ENCODE measurements around the gene MOB3B.
"Not testable (repeated sequence)": the region's sequence is repeated elsewhere in the genome, so short reads cannot be mapped to it uniquely, and the experiment has no call there.

Gene MOB3B

GRCh38 chr9:27475057-27475595, 54.5 kb downstream of the MOB3B start:
- no peak for DNase-seq (ENCODE audit: low read depth in 2 of 2)

GRCh38 chr9:27474305-27474704, 55.3 kb downstream of the MOB3B start:
- DNase-seq (ENCODE audit: low read depth in 2 of 2): no peak

- no peak for DNase-seq (ENCODE audit: low read depth in 2 of 2)
These were observed 56.5 kb downstream of the MOB3B start for GRCh38 chr9:27473111-27473529.

- no peak for DNase-seq (ENCODE audit: low read depth in 2 of 2)
These were observed 57.4 kb downstream of the MOB3B start for GRCh38 chr9:27472195-27472594.

- DNase-seq (ENCODE audit: low read depth in 2 of 2): no peak
These were observed 57.8 kb downstream of the MOB3B start for GRCh38 chr9:27471789-27472188.

DNA sequence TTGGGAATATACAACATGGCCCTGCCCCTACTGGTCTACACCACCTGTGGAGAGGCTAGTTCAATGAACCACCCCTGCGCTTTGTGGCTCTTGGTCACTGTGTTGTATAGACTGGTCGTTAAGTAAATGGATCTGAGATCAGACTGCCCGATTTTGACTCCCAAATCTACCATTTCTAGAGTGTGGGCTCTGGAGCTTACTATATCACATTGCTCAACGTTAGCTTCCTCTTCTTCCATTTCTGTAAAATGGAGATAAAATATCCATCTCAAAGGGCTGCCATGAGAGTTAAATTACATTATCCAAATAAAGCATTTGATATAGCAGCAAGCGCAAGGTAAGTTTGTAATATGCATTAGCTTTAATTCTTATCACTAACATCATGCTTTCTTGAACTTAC, 58.2 kb downstream of the MOB3B start:
- no peak for DNase-seq (ENCODE audit: low read depth in 2 of 2)

DNA sequence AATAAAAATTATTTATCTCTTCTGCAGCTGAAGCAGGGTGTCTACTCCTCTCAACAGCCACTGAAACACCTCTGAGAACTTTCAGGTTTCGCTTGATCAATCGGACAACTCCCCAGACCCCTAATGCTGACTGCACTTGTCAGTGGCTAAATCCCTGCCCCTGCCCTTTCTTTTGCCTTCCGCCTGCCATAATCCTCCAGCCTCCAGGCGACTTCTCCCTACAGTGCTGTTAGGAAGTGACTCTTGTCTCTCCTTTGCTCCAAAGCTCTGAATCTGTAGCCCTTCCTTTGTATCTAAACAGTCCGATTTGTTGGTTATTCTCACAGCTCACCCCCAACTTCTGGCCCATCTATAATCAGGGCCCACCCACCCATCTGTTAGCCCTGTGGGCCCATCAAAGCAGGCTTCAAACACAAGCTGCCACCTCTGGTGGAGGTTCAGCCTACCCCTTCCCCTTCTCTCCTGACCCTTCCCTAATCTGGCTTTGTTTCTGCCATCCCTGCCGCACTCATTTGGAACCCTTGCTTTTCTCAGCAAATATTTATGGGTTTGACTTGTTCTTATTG, 59.2 kb downstream of the MOB3B start:
- DNase-seq (ENCODE audit: low read depth in 2 of 2): no peak

- DNase-seq (ENCODE audit: low read depth in 2 of 2): no peak
These were observed 60.1 kb downstream of the MOB3B start for GRCh38 chr9:27469550-27469949.

GRCh38 chr9:27468462-27469110, 61.0 kb downstream of the MOB3B start:
- no peak for DNase-seq (ENCODE audit: low read depth in 2 of 2)

DNA sequence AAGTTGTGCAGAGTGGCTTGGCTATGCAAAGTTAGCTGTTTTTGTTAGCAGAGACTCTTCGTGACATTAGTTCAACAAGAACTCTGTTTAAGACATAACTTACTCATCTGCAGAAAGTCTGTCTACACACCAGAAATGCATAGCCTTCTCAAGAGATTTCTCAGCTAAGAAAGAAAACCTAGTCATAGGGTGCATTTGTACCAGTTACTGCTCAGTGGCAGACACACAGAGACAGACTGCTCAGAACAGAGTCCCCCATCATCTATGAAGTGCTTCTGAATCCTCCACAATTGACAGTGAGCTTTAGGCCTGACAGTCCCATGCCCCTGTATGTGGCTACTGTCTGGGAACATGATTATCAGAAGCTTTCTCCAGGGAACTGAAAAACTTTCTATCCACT, 61.6 kb downstream of the MOB3B start:
- DNase-seq (ENCODE audit: low read depth in 2 of 2): no peak

DNA sequence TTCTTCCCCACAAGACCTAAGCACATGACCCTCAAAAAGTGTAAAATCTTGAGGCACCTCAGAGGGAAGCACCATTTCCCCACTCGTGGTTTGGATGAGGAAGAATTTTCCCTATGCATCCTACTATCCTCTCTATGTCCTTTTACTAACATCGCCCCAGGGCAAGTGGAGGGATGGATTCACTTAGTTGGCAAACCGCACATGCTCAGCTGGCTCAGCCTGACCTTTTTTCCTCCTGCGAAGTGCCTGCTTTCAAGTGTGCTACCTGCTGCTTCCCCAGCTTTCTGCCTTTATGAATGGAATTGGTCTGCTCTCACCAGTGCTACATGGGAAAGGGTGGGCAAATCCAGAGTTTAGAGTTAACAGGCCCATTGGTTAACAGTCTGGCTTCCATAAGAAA, 62.1 kb downstream of the MOB3B start:
- no peak for DNase-seq (ENCODE audit: low read depth in 2 of 2)

- not testable (repeated sequence) for DNase-seq (ENCODE audit: low read depth in 2 of 2)
These were observed 63.1 kb downstream of the MOB3B start for GRCh38 chr9:27466516-27466915.

- not testable (repeated sequence) for DNase-seq (ENCODE audit: low read depth in 2 of 2)
These were observed 64.7 kb downstream of the MOB3B start for GRCh38 chr9:27464950-27465349.

- no peak for DNase-seq (ENCODE audit: low read depth in 2 of 2)
These were observed 66.8 kb downstream of the MOB3B start for GRCh38 chr9:27462846-27463245.

DNA sequence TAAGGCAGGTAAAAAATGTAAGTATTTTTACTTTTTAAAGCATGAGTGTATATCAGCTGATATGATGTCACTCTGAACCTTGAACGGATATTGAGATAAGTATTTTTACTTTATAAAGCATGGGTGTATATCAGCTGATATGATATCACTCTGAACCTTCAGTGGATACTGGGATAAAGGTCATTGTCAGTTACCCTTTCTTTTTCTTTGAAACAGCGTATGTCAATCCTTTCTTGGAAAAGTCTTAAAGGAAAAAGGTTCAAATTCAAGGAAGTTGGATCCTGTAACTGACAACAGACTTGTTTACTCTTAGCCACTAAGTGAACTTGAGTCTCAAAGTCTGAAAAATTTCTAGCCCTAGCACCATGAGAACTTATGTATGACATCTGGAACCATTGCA, 67.2 kb downstream of the MOB3B start:
- DNase-seq (ENCODE audit: low read depth in 2 of 2): no peak

DNA sequence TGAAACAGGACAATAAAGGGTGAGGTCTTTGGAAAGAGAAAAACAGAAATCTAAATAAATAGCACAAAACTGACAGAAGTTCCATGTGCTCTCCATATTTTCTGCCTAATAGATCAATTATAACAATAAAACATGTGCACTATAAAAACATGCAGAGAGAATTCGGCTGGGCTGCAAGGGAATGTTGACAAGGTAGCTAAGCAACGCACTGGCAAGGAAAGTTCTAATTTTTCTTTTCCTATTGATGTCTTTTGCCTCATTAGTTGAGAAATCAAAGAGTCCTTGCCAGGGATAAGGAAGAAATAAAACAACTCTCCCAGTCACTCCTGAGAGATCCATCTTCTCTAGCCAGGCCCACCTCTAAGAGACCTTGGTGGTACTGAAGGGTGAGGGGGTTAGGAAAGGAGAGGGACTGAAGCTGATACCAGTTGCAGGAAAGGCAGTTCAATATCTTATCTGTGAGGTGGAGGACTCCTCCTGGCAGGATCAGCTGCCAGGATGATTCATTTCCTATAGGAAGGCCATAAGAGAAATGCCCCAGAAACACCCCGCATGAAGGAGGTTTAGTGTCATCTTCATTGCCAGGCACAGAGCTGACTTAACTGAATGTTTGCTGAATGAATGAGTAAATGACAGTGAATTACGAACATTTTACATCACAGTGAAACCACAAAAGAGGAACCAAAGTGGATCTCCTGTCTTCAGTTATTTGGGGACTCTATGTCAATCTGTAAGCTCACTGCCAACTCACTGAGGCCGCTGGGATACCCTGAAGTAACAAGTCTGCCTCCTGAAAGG, 69.2 kb downstream of the MOB3B start:
- no peak for DNase-seq (ENCODE audit: low read depth in 2 of 2)

DNA sequence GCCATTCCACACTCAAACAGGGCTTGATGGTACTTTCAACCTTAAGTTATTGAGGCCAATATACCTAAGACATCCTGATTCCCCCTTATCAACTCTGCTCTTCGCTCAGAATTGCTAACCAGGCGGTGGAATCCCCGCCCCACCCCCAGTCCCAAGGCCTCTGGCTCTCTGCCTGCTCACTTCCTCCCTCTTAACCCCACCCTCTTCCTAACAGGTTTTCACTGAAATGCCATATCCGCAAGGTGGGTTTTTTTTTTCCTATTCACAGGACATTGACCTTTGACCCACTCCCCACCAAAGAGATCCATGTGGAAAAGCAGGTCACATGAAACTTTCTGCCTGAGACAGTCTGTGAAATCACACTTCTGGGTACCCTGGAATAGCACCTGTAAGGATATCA, 72.2 kb downstream of the MOB3B start:
- DNase-seq (ENCODE audit: low read depth in 2 of 2): no peak

- no peak for DNase-seq (ENCODE audit: low read depth in 2 of 2)
These were observed 75.6 kb downstream of the MOB3B start for GRCh38 chr9:27453860-27454553.

- no peak for DNase-seq (ENCODE audit: low read depth in 2 of 2)
These were observed 78.3 kb downstream of the MOB3B start for GRCh38 chr9:27451207-27451797.

DNA sequence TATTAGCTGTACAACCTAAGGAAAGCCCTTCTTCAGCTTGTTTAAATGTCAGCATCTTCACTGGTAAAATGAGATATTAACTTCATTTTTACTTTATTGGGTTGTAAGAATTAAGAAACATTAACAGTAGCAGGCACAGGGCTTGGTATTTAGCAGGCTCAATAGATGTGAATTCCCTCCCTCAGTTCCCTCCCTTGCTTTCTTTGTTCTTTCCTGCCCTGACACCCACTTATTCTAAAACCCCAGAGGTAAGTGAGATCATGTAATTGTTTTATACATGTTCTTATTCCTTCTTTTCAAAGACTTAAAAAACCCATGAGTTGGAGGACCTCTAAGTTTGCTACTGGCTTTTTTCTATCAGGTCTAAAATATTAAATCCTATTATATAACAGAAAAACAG, 78.9 kb downstream of the MOB3B start:
- no peak for DNase-seq (ENCODE audit: low read depth in 2 of 2)

- DNase-seq (ENCODE audit: low read depth in 2 of 2): not testable (repeated sequence)
These were observed 81.3 kb downstream of the MOB3B start for GRCh38 chr9:27448356-27448755.

All from stimulated activated CD4-positive, alpha-beta T cell treated with anti-CD3 and anti-CD28 coated beads, Interleukin-4, amount 100 ng/mL, for 48 hours (primary cell).